SJCRH30 (cell line): ENCODE data around the gene FRMPD1. TPM values are rescaled to one million over a fixed set of nuclear protein-coding genes. Genes with fewer than 3 reads are reported as not detected.

Experiments used
- DNase-seq, 2 experiments: peaks; one replicate each; pipeline ENCODE4 v3.0.0-alpha.2; 2015 to 2020
- H3K27ac ChIP-seq: fragments of 250-450 bp; sonication (Bioruptor Pico); 2 replicates; pipeline ENCODE4 v1.5.1; 2020; ENCODE audit warnings: mild to moderate bottlenecking, moderate library complexity
- H3K27me3 ChIP-seq: fragments of 250-450 bp; sonication (Bioruptor Pico); 2 replicates; pipeline ENCODE4 v1.5.1; 2020; ENCODE audit warnings: mild to moderate bottlenecking, moderate library complexity
- H3K36me3 ChIP-seq: fragments of 250-450 bp; sonication (Bioruptor Pico); 2 replicates; pipeline ENCODE4 v1.5.1; 2020; ENCODE audit warnings: mild to moderate bottlenecking, moderate library complexity
- H3K4me1 ChIP-seq: fragments of 250-450 bp; sonication (Bioruptor Pico); 2 replicates; pipeline ENCODE4 v1.5.1; 2020; ENCODE audit warnings: mild to moderate bottlenecking, moderate library complexity
- H3K4me3 ChIP-seq: fragments of 250-450 bp; sonication (Bioruptor Pico); 2 replicates; pipeline ENCODE4 v1.5.1; 2020; ENCODE audit warnings: mild to moderate bottlenecking, moderate library complexity
- H3K9me3 ChIP-seq: fragments of 250-450 bp; sonication (Bioruptor Pico); replicated peaks from 2 replicates; pipeline ENCODE4 v1.5.1; 2020; ENCODE audit warnings: mild to moderate bottlenecking, moderate library complexity
- total RNA-seq: library from RNA; depleted of rRNA; stranded (reverse); fragments of >200 nt; shearing (Covaris generic); gene quantifications from 2 replicates; pipeline ENCODE4 v1.2.3, GENCODE V29; 2014; rRNA removed

Gene FRMPD1
- total RNA-seq, 1 experiment from 2014 or later, result 6.6 TPM

DNA sequence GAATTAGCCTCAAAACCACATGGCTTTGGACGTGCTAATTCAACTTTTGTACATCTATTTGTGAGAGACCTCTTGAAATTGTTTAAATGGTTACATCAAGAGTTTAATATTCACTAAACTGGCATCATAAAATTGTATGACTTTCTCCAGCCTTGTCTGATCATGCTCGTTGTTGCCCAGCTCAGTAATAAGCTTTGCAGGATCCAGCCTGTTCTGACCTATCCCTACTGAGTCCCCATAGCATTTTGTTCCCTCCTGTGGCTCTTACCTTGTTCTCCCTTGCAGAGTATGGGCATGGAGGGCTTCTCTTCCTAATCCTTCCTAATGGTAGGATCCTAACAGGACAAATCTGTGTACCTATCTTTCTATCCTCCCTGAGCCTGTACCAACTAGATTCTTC, 127.8 kb downstream of the FRMPD1 start:
- Histone ChIP-seq H3K4me3 (no peak overlapping the region), H3K27ac (no peak overlapping the region), H3K27me3 (no peaks in the 10 kb centered on the region), H3K9me3 (no peaks in the 10 kb centered on the region), H3K4me1 (peaks cover 3% of the 10 kb centered on the region; the same call in 1 of the 2 replicates), H3K36me3 (peaks cover 47% of the 10 kb centered on the region)
- no peak for DNase-seq

DNA sequence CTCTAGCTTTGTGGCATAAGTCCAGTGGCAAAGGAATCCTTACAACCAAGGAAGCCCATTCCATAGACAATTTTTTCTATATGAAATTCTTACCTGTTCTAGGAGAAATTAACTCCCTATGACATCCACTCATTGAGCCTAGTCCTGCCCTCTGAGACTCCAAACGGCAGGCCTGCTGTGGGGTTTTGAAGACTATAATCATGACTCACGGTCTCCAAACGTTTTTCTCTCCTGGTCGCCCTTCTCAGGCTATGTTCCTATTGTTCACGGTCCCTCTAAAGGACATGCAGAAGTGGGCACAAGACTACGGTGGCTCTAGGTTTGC, 133.5 kb downstream of the FRMPD1 start:
- Histone ChIP-seq H3K27me3 (no peaks in the 10 kb centered on the region), H3K36me3 (peaks cover 37% of the 10 kb centered on the region), H3K9me3 (no peaks in the 10 kb centered on the region), H3K4me3 (peak overlapping the region; percentile 77), H3K4me1 (peaks cover 12% of the 10 kb centered on the region), H3K27ac (peak overlapping the region; percentile 53)
- no peak for DNase-seq

DNA sequence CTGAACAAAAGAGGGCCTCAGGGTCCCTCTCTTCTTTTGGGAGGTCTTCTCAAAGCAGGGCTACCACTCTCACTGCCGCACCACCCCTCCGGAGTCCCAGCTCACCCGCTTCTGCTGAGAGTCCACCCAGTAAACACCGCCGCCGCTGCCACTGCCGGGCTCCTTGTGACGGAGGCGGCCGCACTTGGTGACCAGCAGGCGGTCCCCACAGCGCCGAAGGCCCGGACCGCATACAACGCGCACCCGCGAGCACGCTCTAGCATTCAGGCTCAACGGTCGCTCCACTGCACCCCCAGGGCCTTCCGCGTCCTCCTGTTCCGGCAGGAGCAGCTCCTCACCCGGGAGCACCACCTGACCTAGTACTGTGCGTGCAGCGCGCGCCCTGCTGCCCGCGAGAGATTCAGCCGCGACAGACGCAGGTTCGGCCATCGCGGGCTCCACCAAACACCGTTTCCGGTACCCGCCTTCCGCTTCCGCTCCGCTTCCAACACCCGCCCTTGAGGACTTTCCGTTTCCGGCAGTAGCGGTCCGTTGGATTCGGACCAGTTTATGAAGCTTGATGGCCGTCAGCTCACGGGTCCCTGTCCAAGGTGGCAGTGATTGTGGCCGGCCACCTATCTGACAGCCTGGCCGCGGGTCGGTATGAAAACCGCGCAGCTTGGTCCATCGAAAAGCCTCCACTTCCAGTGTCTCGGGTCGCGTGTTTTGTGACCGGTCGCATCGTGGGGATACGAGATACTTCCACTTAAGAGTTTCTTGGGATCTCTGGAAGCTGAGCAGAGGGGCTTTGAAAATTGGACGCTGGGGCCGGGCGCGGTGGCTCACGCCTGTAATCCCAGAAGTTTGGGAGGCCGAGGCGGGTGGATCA, 134.1 kb downstream of the FRMPD1 start, which contains the start of gene EXOSC3:
Gene EXOSC3, minus strand, starts transcription at position 449 of the 868 bp plus-strand sequence. Its CDS starts 20 bp downstream, at position 429.
- Histone ChIP-seq H3K9me3 (no peaks in the 10 kb centered on the region), H3K27ac (peak within 1 kb of the TSS; percentile 53), H3K4me3 (peak within 1 kb of the TSS; percentile 77), H3K27me3 (no peaks in the 10 kb centered on the region), H3K4me1 (peaks cover 12% of the 10 kb centered on the region), H3K36me3 (peaks cover 33% of the 10 kb centered on the region)
- peak; percentile 91 to 93 for DNase-seq

DNA sequence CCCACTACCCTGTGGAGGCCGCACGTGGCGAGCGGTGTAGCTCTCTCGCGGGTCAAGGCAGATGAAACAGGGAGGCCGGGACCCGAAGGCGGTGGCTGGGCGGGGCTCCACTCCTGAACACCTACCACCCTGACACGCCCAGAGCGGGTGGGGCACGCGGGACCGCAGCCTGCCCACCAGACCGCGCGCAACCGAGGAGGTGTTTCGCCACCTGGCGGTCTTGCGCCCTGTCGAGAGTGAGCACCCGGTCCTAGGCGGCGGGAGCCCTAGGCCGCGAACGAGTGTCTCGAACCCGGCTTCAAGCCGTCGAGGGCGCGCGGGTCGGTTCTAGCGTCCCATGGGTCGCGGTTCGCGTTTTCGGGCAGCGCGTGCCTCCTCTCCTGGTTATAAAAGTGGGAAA, 136.3 kb downstream of the FRMPD1 start:
- DNase-seq, result no peak
- Histone ChIP-seq H3K4me1 (peaks cover 12% of the 10 kb centered on the region), H3K36me3 (peaks cover 16% of the 10 kb centered on the region)

DNA sequence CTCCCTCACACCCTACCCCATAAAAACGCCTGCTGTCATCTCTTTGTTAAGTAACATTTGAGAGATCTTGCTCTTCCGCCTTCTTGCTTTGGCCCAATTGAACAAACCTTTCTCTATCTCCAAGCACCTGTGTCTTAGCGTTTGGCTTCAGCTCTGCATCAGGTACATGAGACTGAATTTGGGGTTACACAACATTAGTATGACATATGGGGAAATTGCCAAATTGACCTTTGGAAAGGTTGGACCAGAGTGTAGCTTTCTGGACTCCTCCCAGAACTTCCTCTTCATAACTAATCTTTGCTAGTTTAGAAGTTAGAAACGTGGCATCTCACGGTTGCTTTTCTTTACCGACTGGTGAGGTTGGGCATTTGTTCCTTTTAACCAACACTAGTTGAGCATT, 137.6 kb downstream of the FRMPD1 start:
- H3K4me3 ChIP-seq, result no peak overlapping the region
- H3K9me3 ChIP-seq, result no peaks in the 10 kb centered on the region
- H3K4me1 ChIP-seq, result peaks cover 11% of the 10 kb centered on the region
- peaks cover 5% of the 10 kb centered on the region for H3K36me3 ChIP-seq
- no peak for DNase-seq
- H3K27me3 ChIP-seq, result no peaks in the 10 kb centered on the region
- H3K27ac ChIP-seq, result no peak overlapping the region

More for the DNA sequence above, 136.3 kb downstream of the FRMPD1 start:
- H3K27me3 ChIP-seq, result no peaks in the 10 kb centered on the region
- H3K9me3 ChIP-seq, result no peaks in the 10 kb centered on the region
- no peak overlapping the region for H3K4me3 ChIP-seq
- no peak overlapping the region for H3K27ac ChIP-seq

DNA sequence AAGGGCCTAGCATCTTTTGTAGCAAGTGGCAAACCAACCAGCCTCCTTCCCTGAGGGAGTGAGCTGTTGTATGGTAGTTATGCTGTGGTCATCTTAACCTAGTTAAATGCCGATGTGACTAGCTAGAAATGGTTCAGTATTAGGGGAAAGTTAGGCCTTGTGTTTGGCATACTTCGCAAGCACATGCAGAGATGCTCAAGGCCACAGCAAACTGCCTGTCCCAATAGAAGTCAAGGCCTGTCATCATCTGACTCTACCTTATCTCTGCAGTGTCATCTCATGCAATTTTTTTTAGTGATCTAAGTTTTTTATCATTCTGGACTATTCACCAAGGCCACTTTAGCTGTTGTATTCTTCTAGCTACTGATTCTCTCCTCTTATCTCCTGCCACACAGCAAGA, 139.3 kb downstream of the FRMPD1 start:
- Histone ChIP-seq H3K4me1 (peaks cover 3% of the 10 kb centered on the region; the same call in 1 of the 2 replicates), H3K36me3 (no peaks in the 10 kb centered on the region), H3K9me3 (no peaks in the 10 kb centered on the region), H3K4me3 (no peak overlapping the region), H3K27ac (no peak overlapping the region), H3K27me3 (no peaks in the 10 kb centered on the region)
- no peak for DNase-seq

DNA sequence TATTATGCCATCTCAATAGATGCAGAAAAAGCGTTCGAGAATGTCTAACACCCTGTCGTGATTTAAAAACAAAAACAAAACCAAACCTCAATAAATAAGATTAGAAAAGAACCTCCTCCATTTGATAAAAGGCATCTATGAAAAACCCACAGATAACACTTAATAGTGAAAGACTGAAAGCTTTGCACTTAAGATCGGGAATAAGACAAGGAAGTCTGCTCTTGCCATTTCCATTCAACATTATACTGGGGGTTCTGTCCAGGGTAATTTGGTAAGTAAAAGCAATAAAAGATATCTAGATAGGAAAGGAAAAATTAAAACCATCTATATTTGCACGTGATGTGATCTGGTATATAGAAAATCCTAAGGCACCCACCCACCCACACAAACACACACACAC, 141.4 kb downstream of the FRMPD1 start:
- Histone ChIP-seq H3K4me1 (no peaks in the 10 kb centered on the region), H3K27me3 (no peaks in the 10 kb centered on the region), H3K36me3 (no peaks in the 10 kb centered on the region), H3K4me3 (no peak overlapping the region), H3K27ac (no peak overlapping the region), H3K9me3 (no peaks in the 10 kb centered on the region)
- no peak for DNase-seq

DNA sequence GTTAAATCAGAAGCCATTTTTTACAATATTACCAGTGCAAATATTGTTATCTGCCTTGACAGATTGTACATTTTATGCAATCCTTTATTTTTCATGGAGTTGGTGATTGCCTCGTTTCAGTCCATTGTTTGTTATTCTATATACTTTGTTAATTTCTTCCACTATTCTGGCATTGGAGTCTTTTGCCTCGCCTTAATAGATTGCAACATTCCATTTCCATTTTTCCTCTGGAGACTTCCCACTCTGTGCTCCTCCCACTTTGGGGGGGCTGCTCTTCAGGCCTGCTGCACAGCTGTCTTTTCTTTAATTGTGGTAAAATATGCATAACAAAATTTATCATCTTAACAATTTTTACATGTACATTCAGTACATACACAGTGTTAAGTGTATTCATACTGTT, 145.5 kb downstream of the FRMPD1 start:
- Histone ChIP-seq H3K27ac (no peak overlapping the region), H3K36me3 (no peaks in the 10 kb centered on the region), H3K27me3 (no peaks in the 10 kb centered on the region), H3K4me3 (no peak overlapping the region), H3K9me3 (no peaks in the 10 kb centered on the region), H3K4me1 (peaks cover 3% of the 10 kb centered on the region; the same call in 1 of the 2 replicates)
- no peak for DNase-seq

Other genes with a start within 250 kb of the FRMPD1 start
- gene GRHPR, start 228.3 kb upstream of the FRMPD1 start, total RNA-seq, result 71.3 and 71.9 TPM in 2 replicates
- 25.5 and 26.1 TPM in 2 replicates for gene ZBTB5, start 185.5 kb upstream of the FRMPD1 start, total RNA-seq
- 40.6 and 41.9 TPM in 2 replicates for gene POLR1E, start 165.0 kb upstream of the FRMPD1 start, total RNA-seq
- 31.3 and 32.2 TPM in 2 replicates for gene FBXO10, start 74.6 kb upstream of the FRMPD1 start, total RNA-seq
- gene TOMM5, start 58.4 kb upstream of the FRMPD1 start, total RNA-seq, result 396 and 418 TPM in 2 replicates
- 0.43 and 0.53 TPM in 2 replicates for gene TRMT10B, start 102.9 kb downstream of the FRMPD1 start, total RNA-seq
- 78.4 and 82.2 TPM in 2 replicates for gene EXOSC3, start 134.1 kb downstream of the FRMPD1 start, total RNA-seq
- gene DCAF10, start 149.8 kb downstream of the FRMPD1 start, total RNA-seq, result 11.5 and 15.7 TPM in 2 replicates